Dedifferentiated amniotic fluid mesenchymal stem cell (primary cell): Measurements from ENCODE around the gene DLK1.

Source experiments
- DNase-seq: peaks from one replicate; pipeline ENCODE4 v3.0.0-alpha.2; 2016; ENCODE audit errors: extremely low spot score

The DLK1 gene

DNA sequence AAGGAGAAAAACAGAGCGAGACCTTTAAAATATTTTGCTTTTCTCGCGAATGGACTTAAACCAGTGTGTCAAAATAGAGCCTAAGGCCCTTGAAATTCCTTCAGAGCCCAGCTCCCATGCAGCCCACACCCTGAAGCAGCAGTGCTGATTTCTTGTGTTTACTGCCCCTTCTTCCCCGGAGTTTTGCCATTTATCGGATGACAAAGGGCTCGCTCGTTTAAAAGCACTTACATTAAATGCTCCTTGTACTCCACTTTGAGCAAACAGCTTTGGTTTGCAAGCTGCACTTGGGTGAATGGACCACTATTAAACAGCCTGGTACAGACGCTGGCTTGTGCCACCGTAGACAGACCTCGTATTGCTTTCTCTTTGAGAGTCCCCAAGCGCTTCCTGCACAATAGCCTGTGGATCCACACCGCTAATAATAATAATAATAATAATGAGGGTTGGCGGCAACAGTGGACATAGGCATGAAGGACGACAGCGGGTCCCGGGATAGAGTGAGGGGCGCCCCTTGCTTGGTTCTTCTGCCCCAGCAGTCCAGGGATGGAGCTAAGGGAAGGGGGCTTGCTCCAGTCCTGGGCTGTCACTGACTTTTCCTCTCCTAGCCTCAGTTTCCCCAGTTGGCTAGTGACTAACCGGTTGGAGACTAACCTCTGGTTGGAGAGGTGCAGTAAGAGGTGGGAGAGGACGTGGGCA lies 6.6 kb downstream of the DLK1 start:
- DNase-seq, result no peak

GRCh38 chr14:100734031-100734990 lies 7.6 kb downstream of the DLK1 start:
- DNase-seq, result no peak

GRCh38 chr14:100735271-100735670 lies 8.6 kb downstream of the DLK1 start:
- DNase-seq, result no peak

DNA sequence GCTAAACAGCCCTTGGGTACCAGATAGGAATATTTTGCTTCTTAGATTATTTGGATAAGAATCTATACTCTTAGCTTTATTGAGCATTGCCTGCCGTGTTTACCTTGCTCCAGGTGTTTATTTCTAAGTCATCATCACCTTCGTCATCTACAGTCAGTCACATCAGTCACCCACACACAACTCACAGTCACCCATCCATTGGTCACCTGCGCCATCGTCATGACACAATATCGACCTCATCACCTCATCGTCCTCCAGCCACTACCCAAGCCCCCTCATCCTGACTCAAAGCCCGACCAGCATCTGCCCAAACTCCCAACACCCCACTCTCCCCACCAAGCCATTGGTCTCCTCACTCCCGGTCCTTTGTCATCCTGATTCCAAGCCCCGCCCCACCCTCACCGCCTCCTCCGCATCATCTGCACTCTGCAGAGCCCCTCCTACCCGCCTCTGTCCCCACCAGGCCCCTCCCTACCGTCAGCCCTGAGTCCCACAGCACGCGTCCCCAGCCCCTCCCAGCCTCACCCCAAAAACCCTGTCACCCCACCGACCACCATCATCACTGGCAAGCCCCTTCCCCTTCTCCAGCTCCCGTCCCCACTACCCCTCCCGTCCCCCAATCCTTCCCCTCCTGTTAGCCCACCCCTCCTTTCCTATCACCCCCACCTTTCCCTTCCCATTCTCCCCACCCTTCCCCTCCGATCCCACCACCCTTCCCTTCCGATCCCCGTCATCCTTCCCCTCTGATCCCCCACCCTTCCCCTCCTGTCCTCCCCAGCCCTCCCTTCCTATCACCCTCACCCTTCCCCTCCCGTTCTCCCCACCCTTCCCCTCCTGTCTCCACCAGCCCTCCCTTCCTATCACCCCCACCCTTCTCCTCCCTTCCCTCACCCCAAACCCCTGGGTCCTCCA lies 9.8 kb downstream of the DLK1 start:
- no peak for DNase-seq

GRCh38 chr14:100737526-100737925 lies 10.8 kb downstream of the DLK1 start:
- no peak for DNase-seq

- DNase-seq, result no peak
Observed at GRCh38 chr14:100738269-100738691, 11.6 kb downstream of the DLK1 start.

- DNase-seq, result no peak
Observed at GRCh38 chr14:100738704-100739131, 12.0 kb downstream of the DLK1 start.

- no peak for DNase-seq
Observed at GRCh38 chr14:100739306-100739705, 12.6 kb downstream of the DLK1 start.

GRCh38 chr14:100740196-100740825 lies 13.6 kb downstream of the DLK1 start:
- no peak for DNase-seq

DNA sequence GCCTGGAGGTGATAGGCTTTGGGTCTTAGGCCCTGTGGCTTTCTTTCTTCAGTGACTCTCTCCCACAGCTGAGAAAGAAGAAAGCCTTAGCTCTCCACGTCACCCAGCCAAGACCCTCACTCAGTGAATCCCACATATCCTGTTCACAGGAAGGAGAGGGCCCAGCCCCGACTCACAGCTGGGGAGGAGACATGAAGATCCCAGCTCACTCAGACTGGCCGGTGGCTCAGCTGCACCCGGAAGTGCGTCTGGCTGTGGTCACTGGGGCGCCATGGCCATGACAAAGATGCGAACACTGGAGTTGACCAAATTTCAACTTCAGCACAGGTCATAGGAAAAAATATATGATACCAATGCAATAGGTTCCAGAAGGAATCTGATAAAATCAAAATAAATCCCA lies 14.2 kb downstream of the DLK1 start:
- no peak for DNase-seq

GRCh38 chr14:100741966-100742365 lies 15.3 kb downstream of the DLK1 start:
- no peak for DNase-seq

- DNase-seq, result no peak
Observed at GRCh38 chr14:100746326-100746725, 19.6 kb downstream of the DLK1 start.

DNA sequence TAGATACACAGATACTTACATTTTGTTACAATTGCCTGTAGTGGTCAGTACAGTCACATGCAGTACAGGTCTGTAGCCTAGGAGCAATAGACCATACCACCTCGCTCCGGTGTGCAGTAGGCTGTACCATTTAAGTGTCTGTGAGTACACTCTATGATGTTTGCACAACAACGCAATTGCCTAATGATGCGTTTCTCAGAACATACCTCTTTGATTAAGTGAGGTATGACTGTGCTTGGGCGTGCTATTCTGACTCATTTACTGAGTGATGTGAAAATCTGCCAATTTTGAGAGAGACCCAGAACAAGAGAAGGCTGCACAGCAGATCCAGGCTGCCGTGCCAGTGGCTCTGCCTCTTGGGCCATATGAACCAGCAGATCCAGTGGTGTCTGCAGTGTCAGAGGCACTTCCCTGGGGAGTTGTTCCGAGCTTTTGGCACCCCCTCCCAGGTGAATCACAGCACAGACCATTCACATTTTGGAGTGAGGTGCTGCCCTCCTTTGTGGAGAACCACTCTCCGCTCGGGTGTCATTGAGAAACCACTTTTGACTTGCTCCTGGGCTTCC lies 20.4 kb downstream of the DLK1 start:
- peak; percentile 93 for DNase-seq

DNA sequence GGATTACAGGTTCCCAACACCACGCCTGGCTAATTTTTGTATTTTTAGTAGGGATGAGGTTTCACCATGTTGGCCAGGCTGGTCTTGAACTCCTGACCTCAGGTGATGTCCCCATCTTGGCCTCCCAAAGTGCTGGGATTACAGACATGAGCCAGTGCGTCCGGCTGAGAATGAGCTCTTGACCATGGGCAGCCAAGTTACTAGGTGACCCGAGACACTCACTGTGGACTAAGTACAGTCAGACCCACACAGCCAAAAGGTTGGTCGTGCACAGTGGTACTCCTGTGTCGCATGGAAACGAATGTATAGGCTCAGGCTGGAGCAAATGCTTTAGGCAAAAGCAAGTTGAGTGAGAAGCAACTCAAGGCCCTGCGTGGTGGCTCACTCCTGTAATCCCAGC lies 21.0 kb downstream of the DLK1 start:
- DNase-seq, result no peak

DNA sequence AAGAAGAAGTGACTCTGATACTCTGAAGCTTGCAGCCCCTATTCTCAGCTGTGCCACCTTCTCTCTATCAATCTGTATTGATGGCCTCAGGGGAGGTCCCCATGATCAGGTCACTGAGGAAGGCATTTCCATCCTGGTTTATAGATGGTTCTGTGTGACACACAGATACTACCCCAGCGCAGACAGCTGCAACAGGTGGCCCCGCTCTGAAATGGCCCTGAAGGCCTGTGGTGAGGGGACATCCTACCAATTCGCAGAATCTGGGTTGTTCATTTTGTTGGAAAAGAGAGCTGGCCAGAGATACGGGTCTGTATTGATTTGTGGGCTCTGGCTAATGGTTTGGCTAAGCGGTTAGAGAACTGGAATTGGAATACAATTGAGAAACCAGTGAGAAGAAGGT lies 21.7 kb downstream of the DLK1 start:
- no peak for DNase-seq

GRCh38 chr14:100748944-100749343 lies 22.3 kb downstream of the DLK1 start:
- no peak for DNase-seq

GRCh38 chr14:100749967-100750597 lies 23.4 kb downstream of the DLK1 start:
- DNase-seq, result no peak

- DNase-seq, result no peak
Observed at GRCh38 chr14:100750762-100751699, 24.3 kb downstream of the DLK1 start.

- no peak for DNase-seq
Observed at GRCh38 chr14:100754020-100754419, 27.3 kb downstream of the DLK1 start.
